ENCODE measurements around the gene KCNQ1.

- TF ChIP-seq CTCF (IDR thresholded peaks at IDR 0.05; ENCODE audit: insufficient read depth, low read length, poor library complexity, severe bottlenecking) (no peak), EZH2phosphoT487 (conservative IDR thresholded peaks at IDR 0.05; ENCODE audit: low read length) (no peak)
Observed at GRCh38 chr11:2707736-2708135, 262.9 kb downstream of the KCNQ1 start.
